ENCODE measurements around the gene PPP1R13B. TPM values are rescaled to one million over a fixed set of nuclear protein-coding genes. Genes with fewer than 3 reads are reported as not detected.

Gene PPP1R13B
- total RNA-seq, 3 donors from 2014 or later = 49.6 to 65.5 (median 52.1) TPM

DNA sequence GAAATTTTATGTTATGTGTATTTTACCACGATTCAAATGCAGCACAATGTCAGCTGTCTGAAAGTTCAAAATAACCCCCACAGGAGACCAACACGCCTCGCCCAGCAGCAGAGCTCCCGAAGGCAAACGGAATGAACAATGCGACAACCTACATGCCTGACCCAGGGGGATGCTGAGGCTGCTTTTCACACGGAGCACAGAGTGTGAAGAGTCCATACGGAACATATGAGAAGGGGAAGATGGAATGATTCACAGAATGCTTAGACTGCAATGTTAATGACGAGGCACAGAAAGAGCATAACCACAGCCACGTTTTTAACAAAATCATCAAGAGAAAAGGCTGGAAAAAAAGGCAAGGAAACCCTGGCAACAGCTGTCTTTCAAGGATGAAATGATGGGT is 109.2 kb downstream of the PPP1R13B start:
- DNase-seq (no peak), ATAC-seq (no peak)
- intact Hi-C loops (cut with DNase I, micrococcal nuclease) = no loop called here
- Histone ChIP-seq H3K9me3 (no peaks in the 10 kb centered on the region), H3K4me3 (no peak overlapping the region), H3K36me3 (ENCODE audit: low read depth) (no peaks in the 10 kb centered on the region), H3K4me1 (ENCODE audit: low read depth) (no peaks in the 10 kb centered on the region)
- TF ChIP-seq, protein P1, sequence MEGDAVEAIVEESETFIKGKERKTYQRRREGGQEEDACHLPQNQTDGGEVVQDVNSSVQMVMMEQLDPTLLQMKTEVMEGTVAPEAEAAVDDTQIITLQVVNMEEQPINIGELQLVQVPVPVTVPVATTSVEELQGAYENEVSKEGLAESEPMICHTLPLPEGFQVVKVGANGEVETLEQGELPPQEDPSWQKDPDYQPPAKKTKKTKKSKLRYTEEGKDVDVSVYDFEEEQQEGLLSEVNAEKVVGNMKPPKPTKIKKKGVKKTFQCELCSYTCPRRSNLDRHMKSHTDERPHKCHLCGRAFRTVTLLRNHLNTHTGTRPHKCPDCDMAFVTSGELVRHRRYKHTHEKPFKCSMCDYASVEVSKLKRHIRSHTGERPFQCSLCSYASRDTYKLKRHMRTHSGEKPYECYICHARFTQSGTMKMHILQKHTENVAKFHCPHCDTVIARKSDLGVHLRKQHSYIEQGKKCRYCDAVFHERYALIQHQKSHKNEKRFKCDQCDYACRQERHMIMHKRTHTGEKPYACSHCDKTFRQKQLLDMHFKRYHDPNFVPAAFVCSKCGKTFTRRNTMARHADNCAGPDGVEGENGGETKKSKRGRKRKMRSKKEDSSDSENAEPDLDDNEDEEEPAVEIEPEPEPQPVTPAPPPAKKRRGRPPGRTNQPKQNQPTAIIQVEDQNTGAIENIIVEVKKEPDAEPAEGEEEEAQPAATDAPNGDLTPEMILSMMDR (IDR thresholded peaks at IDR 0.05) = no peak

DNA sequence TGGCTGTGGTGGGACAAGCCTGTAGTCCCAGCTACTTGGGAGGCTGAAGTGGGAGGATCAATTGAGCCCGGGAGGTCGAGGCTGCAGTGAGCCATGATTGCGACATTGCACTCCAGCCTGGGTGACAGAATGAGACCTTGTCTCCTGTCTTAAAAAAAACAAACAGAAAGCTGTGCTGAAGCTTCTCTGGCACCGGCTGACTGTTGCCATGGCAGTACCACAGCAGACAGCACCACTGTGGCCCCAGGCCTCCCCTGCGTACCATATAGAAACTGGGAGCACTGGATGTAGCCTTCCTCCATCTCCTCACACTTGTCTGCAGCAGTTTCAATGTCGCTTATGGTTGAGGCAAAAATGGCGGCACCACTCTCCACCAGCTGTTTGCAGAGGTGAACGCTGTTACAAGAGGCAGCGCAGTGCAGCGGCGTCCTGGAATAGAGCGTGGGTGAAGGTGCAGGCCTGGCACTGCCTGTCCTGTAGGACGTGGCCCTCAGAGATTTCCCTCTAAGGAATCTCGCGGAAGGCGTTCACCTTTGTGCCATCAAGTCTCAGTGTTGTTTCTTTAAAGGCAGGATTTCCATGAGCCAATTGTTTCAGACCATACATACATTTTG is 109.8 kb downstream of the PPP1R13B start:
- no peak for DNase-seq
- no peaks in the 10 kb centered on the region for H3K4me1 ChIP-seq (ENCODE audit: low read depth)
- no peak for ATAC-seq
- H3K9me3 ChIP-seq = no peaks in the 10 kb centered on the region
- no peak overlapping the region for H3K4me3 ChIP-seq
- TF ChIP-seq, protein P1 (IDR thresholded peaks at IDR 0.05) = no peak
- no peaks in the 10 kb centered on the region for H3K36me3 ChIP-seq (ENCODE audit: low read depth)
- intact Hi-C loops (cut with DNase I, micrococcal nuclease) = no loop called here

DNA sequence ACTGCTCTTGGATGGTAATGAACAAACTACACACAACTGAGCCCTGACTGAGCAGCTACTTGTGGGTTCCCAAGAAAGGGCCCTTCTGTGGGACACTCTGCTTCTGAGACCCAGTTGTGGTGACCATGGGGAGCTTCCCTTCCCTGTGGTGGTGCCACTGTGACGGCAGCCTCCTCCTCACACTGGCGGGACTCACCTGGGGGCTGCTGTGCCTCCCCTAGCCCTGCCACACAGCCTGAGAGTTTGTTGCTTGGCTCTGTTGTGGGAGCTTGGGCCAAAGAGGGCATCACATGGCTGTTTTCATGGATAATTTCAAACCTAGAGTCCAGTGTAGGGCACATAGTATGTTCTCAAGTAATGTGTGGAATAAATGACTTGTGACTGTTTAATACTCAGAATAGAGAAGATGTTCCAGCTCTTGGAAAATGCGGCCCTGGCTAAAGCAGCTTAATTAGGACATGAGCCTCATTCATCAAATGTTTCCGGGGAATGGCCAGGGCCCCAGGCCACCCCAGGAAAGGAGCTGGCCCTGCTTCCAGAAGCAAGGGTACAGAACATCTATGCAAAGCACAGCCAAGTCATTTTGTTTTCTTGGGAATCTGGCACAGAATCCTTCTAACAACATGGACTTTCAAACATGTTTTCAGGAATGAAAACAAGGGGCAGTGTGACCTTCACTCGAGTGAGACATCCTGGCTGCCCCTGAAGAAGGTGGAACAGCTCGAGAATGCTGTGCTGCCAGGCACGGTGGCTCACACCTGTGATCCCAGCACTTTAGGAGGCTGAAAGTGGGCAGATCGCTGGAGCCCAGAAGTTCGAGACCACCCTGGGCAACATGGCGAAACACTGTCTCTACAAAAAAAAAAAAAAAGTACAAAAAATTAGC is 110.6 kb downstream of the PPP1R13B start:
- no peaks in the 10 kb centered on the region for H3K4me1 ChIP-seq (ENCODE audit: low read depth)

DNA sequence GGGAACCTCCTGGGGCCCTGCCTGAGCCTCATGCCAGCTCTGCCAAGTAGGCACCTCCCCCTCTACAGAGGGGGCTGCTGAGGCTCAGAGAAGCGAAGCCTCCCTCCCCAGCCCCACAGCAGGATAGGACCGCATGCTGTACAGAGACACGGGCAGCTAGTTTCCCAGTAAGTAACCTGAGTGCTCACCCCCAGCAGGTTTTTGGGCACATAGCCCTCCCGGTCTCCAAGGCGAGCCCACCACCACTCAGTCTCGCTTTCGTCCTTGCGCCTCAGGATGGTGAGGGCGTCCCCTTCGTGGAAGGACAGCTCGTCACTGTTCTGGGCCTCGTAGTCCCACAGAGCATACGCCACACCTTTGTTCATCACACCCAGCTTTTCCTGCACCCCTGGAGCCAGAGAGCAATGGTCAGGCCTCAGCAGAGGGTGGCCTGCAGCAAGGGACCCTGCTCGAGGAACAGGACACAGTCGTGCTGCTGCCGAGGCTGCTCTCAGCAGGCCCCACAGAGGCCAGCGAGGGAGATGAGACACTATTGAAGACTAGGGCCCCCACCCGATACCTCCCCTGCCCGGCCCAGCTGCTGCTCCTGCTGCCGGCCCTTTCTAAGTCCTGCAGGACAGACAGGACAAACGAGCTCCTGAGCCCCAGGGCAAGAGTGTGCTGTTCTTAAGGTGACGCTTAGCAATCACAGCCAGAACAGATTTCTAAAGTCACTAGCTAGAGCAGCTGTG is 111.4 kb downstream of the PPP1R13B start:
- no peak for DNase-seq
- TF ChIP-seq, protein P1 (IDR thresholded peaks at IDR 0.05) = no peak
- no peaks in the 10 kb centered on the region for H3K9me3 ChIP-seq
- intact Hi-C loops (cut with DNase I, micrococcal nuclease) = no loop called here
- no peak for ATAC-seq
- H3K4me3 ChIP-seq = no peak overlapping the region
- H3K4me1 ChIP-seq (ENCODE audit: low read depth) = no peaks in the 10 kb centered on the region
- no peaks in the 10 kb centered on the region for H3K36me3 ChIP-seq (ENCODE audit: low read depth)

More for the DNA sequence above, 110.6 kb downstream of the PPP1R13B start:
- no peaks in the 10 kb centered on the region for H3K9me3 ChIP-seq
- DNase-seq = no peak
- H3K36me3 ChIP-seq (ENCODE audit: low read depth) = no peaks in the 10 kb centered on the region
- no peak for ATAC-seq
- H3K4me3 ChIP-seq = no peak overlapping the region
- intact Hi-C loops (cut with DNase I, micrococcal nuclease) = no loop called here
- TF ChIP-seq, protein P1 (IDR thresholded peaks at IDR 0.05) = no peak

DNA sequence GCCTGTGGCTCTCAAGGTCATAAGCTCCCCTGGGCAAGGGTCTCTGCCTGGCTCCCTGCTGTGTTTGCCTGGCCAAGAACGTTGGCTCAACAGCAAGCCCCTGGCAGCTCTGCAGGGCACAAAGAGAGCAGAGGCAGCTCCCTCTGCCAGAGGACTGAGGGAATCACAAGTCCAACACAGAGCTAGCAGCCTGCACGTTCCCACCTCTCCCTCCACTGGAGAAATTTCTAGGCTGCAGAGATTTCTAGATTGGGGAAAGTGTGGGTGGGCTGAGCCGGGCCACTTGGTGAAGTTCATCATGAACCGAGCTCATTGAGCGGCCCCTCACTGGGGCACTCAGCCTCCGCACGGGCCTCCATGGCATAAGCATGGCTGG is 111.9 kb downstream of the PPP1R13B start:
- Histone ChIP-seq H3K4me1 (ENCODE audit: low read depth) (no peaks in the 10 kb centered on the region), H3K36me3 (ENCODE audit: low read depth) (no peaks in the 10 kb centered on the region), H3K9me3 (no peaks in the 10 kb centered on the region), H3K4me3 (no peak overlapping the region)
- intact Hi-C loops (cut with DNase I, micrococcal nuclease) = no loop called here
- DNase-seq (no peak), ATAC-seq (no peak)
- TF ChIP-seq, protein P1 (IDR thresholded peaks at IDR 0.05) = no peak

Data from mucosa of descending colon (tissue), 3 donors.